ENCODE data around the gene RPS6KA5. TPM values are rescaled to one million over a fixed set of nuclear protein-coding genes. Genes with fewer than 3 reads are reported as not detected.
A peak's percentile ranks its signal among the peaks of the same experiment; 100 is the strongest.

The RPS6KA5 gene
- polyA plus RNA-seq, 3 donors = 6.3 to 7.6 (median 7.3) TPM

DNA sequence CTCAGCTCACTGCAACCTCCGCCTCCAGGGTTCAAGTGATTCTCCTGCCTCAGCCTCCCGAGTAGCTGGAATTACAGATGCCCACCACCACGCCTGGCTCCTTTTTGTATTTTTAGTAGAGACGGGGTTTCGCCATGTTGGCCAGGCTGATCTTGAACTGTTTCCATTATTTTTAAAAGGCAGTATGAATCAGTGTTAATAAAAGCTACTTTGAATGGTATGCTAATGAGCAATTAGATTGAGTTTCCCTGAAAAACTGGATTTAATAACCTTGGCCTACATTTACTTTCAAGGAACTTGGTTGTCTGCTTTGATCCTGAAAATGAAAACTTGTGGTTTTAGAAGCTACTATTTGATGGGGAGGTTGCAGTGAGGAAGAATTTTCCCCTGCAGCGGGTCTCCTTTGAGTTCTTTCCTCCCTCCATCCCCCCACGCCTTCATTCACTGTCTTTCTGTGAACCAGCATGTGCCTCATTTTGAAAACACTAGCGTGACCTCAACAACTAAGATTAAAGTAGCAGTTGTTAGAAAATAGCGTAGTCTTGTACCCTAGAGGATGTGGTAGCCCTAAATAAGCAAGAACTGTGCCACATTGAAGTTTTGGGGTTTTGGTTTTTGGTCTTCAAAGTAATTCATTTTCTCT is 17.8 kb upstream of the RPS6KA5 start:
- no peak for DNase-seq (ENCODE audit: extremely low read depth in 1 of 11, low read depth in 9 of 11, low spot score in 4 of 11)

- no peak for DNase-seq (ENCODE audit: extremely low read depth in 1 of 11, low read depth in 9 of 11, low spot score in 4 of 11)
Measured at GRCh38 chr14:91075553-91075952, 15.1 kb upstream of the RPS6KA5 start.

DNA sequence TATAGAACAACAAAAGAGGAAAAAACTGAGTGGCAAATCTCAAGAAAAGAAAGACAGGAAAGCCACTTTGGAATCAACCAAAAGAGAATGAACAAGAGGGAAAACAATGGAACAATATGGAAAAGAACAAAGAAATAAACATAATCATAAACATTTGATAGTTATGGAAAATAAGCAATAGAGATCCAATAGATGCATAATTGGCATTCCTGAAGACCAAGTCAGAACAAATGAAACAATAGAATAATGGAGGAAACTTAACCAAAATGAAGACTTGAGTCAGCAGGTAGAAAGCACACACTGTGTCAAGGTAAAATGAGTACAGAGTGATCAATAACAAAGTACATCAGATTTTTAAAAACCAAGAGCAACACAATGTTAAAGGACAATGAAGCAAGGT is 10.1 kb upstream of the RPS6KA5 start:
- DNase-seq (ENCODE audit: extremely low read depth in 1 of 11, low read depth in 9 of 11, low spot score in 4 of 11) = no peak

- no peak for DNase-seq (ENCODE audit: extremely low read depth in 1 of 11, low read depth in 9 of 11, low spot score in 4 of 11)
Measured at GRCh38 chr14:91068642-91069041, 8.2 kb upstream of the RPS6KA5 start.

DNA sequence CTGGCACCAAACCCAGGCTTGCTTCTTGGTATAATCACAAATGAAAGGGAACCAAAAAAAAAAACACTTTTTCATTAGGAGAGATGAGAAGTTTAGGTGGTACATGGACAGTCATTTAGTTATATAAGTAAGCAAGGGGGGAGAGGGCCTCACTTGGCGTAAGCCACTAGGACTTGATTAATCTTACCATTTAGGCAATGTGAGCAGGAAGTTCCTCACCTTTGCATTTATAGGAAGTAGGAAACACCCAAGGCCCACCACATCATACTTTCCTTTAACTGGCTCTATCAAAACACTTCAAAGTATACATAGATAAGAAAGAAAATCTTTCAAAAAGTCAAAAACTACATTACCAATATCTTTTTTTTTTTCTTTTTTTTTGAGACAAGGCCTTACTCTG is 6.7 kb upstream of the RPS6KA5 start:
- no peak for DNase-seq (ENCODE audit: extremely low read depth in 1 of 11, low read depth in 9 of 11, low spot score in 4 of 11)

GRCh38 chr14:91065266-91065665 is 4.8 kb upstream of the RPS6KA5 start:
- DNase-seq (ENCODE audit: extremely low read depth in 1 of 11, low read depth in 9 of 11, low spot score in 4 of 11) = no peak

DNA sequence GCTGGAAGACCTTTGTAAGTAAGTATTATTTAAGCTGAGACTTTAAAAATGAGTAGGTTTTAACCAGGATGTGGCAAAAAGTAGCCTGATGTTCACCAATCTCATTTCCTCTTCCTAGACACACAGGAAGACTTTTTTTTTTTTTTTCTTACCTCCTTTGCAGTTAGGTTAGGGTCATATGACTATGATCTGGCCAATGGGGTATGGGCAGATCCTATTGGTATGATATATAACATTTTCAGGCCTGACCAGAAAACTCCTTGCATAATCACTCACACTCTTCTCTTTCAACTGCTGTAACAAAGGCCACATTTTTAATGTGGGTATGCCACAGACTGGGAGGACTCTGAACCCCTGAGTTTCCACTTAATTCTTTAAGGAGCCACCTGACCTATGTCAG is 2.7 kb upstream of the RPS6KA5 start:
- DNase-seq (ENCODE audit: extremely low read depth in 1 of 11, low read depth in 9 of 11, low spot score in 4 of 11) = no peak

DNA sequence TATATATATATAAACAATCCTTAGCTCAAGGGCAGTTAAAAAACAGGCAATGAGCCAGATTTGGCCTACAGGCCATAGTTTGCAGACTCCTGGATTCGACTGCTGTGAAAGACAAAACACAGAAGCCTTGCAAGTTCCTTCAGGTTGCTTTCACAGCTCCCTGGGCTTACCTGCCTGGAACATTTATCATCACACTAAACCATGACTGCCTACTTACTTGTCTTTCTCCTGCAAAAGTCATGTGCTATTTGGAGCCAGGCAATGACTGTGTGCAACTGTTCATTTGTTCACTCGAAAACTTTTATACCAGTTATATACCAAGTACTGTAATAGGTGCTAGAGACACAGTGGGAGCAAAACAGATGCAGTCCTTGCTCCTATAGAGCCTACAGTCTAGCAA is 2.2 kb upstream of the RPS6KA5 start:
- no peak for DNase-seq (ENCODE audit: extremely low read depth in 1 of 11, low read depth in 9 of 11, low spot score in 4 of 11)

DNA sequence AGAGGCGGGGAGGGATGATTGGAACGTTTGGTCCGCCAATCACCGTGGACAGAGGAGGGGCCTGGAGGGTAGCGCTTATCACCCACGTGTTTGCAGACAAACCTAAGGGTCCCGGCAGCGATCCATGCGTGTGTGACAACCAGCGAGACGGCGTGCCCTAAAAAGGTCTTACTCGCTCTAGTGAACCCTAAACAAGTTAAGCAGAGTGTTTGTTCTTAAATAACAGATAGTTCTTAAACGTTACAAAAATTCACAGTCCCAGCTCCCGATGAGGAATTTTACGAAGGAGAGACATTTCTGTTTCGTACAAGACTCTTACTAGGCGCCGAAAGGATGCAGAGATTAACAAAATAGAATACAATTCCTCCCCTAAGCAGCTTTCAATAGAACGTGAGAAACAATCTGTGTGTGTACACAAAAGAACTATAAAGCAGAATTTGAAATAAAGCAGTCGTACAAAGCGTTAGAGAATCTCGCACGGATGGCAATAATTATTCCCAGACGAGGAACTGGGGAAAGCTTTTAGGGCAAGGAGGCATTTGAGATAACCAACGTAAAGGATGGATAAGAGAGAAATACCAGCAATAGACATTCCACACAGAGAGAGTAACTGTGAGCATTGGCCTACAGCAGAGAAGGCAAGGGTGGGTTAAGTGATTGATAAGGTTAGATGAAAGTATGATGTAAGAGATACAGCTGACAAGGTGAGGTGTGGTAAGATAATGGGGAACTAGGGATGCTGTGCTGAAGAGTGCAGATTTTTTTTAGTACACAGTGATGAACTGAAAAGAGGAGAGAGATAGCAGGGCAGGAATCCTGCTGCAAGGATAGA is 831 bp upstream of the RPS6KA5 start:
- peak in 1 of 11 donors; percentile 25 for DNase-seq (ENCODE audit: extremely low read depth in 1 of 11, low read depth in 9 of 11, low spot score in 4 of 11)

DNA sequence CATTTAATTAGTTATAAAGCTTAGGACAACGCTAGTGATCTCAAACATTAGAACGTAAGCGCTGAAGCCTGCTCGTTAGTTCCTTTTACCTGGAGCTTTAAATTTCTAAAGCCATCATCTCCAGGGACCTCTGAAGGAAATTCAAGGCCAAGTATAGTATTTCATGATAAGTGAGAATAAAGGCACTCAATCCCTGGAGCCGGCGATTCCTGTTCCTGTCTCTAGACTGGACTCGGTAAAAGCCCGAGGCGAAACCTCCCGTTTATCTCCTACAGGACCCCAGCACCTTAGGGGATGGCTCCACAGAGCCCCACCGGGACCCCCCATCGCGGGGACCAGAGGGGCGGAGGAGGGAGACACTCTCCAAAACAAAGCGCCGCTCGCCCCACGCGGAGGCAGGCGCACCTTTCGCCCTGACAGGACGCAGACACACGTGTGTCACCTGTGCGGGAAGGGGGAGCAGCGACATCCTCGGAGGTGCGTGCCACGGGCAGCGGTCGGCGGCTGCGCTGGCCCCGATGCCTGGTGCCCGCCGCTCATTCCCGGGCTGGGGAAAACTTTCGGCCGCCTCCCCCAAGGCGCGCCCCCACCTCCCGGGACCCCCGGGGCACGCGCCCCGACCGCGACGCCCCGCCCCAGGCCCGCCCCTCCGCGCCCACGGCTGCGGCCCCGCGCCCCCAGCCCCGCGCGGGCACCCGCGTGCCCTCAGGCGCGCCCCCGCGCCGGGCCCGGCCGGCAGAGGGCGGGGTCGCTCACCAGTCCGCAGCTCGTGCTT is 678 bp downstream of the RPS6KA5 start:
- peak in 10 of 11 donors; percentile 13 to 50 (median 24) for DNase-seq (ENCODE audit: extremely low read depth in 1 of 11, low read depth in 9 of 11, low spot score in 4 of 11)

DNA sequence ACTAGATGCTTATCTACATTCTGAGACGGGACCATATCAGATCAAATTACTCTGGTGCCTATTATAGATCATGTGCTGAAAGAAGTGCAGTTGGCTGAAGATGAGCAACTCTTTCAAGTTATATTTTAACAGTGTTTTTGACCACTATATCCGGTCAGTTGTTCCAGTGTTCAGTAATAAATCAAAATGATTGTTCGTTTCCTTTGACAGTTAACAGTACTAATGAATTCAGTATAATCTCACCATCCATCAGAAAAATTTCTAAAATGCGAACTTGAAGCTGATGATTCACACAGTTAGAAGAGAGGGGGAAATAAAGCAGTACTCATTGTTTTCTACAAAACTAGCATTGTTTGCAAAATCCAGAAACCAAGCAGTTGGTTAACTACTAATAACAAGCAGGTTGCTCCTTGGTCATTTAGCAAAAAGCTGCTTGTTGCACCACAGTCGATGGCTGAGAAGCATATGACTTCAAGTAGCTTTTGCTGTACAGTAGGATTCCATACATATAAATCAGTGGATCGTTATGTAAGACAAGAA is 2.3 kb downstream of the RPS6KA5 start:
- DNase-seq (ENCODE audit: extremely low read depth in 1 of 11, low read depth in 9 of 11, low spot score in 4 of 11) = no peak

DNA sequence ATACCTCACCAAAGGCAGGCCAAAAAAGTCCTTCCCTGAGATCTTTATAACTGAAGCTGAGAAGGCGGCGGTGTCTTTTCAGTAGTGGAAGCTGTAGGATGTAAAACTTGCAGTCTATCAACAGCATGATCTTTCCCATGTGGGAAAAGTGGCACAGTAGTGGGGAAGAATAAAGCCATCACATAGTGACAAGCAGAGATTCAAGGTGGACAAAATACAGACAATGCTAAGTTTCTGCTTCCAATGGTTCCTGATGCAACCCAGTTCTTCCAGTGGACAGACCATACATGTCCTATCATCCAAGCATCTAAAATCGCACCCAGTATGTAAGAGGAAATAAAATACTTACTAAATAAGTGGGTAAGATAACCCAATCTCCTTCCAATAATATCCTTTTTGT is 4.1 kb downstream of the RPS6KA5 start:
- no peak for DNase-seq (ENCODE audit: extremely low read depth in 1 of 11, low read depth in 9 of 11, low spot score in 4 of 11)

DNA sequence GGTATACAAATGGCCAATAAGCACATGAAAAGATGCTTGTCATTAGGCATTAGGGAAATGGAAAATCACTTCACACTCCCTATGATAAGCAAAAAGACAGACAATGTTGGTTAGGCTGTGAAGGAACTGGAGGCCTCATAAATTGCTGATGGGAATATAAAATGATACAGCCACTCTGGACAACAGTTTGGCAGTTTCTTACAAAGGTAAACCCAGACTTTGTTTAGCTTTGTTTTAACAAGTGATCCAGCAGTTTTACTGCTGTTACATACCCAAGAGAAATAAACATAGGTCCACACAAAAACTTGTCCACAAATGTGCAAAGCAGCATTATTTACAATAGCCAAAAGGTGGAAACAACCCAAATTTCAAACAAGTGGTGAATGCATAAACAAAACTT is 5.4 kb downstream of the RPS6KA5 start:
- no peak for DNase-seq (ENCODE audit: extremely low read depth in 1 of 11, low read depth in 9 of 11, low spot score in 4 of 11)

DNA sequence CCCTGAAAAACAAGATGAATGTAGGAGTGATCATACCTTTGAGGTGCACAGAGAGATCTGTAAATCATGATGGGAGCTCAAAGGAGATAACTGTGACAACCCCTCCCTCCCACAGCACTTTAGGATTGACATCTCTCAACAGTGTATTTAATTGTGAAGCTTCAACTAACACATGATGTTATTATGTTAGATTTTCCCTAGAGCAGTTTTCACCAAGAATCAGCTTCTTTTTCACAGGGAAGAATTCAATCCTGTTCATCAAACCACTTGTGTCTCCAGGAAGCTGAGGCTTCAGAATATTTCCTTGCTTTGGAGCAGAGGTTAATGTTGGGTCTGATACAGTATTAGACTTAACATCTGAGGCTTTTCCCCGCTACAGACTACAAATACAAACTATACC is 11.8 kb downstream of the RPS6KA5 start:
- no peak for DNase-seq (ENCODE audit: extremely low read depth in 1 of 11, low read depth in 9 of 11, low spot score in 4 of 11)

DNA sequence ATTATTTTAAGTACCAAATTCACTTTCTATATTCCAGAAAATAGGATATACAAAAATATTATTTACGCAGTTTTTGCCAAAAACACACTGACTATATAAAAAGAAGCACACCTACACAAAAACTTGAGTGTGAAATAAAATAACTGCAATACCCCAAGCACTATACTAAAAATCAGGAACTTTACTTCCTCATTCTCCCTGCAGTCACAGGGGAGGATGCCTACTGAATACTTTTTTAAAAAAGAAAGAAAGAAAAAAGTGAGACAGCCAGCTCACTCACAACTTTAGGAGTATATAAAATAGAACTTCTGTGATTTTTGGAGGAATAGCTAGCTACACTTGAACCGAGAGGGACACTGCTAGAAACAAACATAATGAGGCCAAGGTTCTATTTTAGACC is 12.2 kb downstream of the RPS6KA5 start:
- no peak for DNase-seq (ENCODE audit: extremely low read depth in 1 of 11, low read depth in 9 of 11, low spot score in 4 of 11)

DNA sequence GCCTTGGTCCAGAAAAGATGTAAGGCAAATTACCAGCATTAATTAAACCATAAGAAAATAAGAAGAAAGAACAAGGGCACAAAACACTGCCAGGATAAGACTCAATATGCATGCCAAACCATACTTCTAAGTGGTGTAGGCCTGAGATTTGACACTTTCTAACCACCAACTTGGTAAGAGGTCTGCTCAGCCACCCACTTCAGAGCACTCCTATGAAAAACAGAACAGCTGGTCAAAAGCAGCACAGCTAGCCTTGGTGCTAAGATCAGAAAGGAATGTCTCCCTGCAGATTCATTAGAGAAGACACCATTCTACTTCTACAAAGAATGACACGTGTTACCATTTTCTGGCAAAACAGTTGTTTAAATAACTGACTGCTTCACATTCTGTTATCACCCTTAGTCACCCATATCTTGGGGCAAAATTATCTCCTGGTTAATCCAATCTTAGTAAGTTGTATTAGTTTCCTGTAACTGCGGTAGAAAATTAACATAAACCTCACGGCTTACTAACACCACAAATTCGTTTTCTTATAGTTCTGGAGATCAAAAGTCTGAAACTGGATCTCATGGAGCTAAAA is 13.2 kb downstream of the RPS6KA5 start:
- DNase-seq (ENCODE audit: extremely low read depth in 1 of 11, low read depth in 9 of 11, low spot score in 4 of 11) = no peak

GRCh38 chr14:91046488-91047072 is 13.9 kb downstream of the RPS6KA5 start:
- no peak for DNase-seq (ENCODE audit: extremely low read depth in 1 of 11, low read depth in 9 of 11, low spot score in 4 of 11)

DNA sequence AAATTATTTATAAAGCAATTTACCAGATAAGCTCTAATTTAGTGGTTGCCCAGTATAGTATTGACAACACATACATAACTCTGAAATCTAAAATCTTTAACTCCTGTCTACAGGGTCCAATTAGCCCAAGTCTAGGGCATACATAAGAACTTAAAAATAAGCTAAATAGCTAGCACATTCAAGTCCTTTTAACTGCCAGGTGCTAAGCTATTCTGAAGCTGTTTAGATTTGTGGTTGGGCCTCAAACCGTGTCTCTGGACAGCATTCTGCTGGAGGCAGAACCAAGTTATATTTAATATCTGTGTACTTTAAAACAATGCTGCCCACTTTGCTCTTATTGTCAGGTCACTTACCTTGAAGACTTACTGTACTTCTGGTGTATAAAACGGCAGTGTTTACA is 19.0 kb downstream of the RPS6KA5 start:
- DNase-seq (ENCODE audit: extremely low read depth in 1 of 11, low read depth in 9 of 11, low spot score in 4 of 11) = no peak

GRCh38 chr14:91040545-91040944 is 19.9 kb downstream of the RPS6KA5 start:
- DNase-seq (ENCODE audit: extremely low read depth in 1 of 11, low read depth in 9 of 11, low spot score in 4 of 11) = no peak
